ENCODE data around the gene JCHAIN.
"Not testable (repeated sequence)": the region's sequence is repeated elsewhere in the genome, so short reads cannot be mapped to it uniquely, and the experiment has no call there.

Gene JCHAIN

GRCh38 chr4:70666369-70666768 lies at the start of gene JCHAIN:
Gene JCHAIN, minus strand, starts transcription at chr4:70666508. Its CDS starts 18 bp downstream, at chr4:70666490.
- DNase-seq = no peak

GRCh38 chr4:70715097-70715496 lies 48.8 kb upstream of the JCHAIN start:
- DNase-seq = no peak

DNA sequence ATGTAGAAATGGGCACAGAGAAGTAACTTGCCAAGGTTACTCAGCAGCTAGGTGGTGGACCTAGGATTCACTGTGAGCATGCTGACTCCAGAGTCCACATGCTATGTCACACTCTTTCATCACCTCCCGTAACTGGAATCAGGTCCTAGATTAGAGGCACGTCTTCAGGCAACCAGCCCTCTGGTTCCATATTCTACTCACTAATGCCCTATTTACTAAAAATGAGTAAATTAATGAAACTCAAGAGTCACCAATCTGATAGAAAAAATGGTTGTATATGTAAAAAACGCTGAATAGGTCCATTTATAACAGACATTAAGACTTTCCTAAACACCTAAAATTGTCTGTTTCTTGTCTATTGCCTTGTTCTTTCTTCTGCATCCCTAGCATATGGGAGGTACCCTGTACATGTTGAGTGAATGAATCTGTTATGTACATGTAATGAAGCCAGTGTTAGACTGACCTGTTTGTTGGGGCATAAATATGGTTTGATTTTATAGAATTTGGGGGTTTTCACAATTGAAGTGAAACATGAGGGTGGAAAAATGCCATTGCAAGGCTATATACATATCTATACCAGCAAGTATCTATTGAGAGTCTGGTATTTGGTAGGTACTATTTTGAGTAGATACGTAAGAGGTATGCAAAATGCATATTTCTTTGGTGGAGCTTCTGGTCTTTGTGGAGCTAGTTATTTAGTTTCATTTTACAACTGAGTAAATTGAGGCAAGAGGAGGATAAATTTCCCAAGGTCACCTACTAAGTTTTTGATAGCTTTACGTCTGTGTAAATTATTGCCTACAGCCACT lies 48.0 kb upstream of the JCHAIN start:
- DNase-seq = no peak

DNA sequence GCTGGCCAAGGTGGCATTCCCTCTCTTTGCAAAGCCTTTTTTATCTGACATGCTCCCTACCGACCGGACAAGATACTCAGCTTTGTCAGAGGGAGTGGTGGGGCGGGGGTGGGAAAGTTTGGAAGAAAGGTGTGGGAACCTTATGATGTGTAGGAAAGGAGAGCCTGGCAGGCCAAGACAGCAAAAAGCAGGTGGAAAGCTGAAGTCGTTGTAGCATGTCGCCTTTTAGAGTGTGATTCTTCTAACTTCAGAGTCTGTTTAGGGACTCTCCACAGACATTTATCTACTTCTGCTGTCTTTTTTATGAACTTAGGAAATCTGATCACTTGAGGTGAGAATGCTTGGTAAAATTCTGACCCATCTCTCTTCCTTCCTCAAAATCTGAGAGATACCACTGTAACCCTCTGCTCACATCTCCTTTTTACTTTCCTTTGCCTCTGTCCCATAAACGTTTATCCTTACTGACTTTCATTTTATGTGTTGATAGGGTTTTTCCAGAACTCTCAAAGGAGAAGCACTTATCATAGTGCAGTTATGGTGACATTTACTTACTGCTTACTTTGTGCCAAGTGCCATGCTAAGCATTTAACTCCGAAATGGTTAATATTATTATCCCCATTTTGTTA lies 47.3 kb upstream of the JCHAIN start:
- DNase-seq = no peak

- no peak for DNase-seq
Observed at GRCh38 chr4:70712604-70713452, 46.5 kb upstream of the JCHAIN start.

DNA sequence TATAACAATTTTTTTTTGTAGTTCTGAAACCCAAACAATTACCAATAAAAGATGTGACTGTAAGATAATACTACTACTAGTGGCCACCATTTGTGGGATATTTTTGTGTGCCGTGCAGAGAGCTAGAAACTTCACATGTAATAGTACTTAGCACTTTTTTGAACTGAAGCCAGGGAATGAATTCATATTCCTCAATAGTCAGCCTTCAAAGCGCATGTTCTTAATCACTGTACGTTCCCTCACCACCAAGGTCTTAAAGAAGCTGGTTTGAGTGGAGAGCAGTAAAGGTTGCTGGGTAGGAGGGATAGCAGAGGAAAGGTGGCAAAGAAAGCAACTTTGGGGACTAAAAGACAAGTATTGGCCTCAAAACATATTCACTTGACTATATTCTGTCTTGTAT lies 45.8 kb upstream of the JCHAIN start:
- no peak for DNase-seq

DNA sequence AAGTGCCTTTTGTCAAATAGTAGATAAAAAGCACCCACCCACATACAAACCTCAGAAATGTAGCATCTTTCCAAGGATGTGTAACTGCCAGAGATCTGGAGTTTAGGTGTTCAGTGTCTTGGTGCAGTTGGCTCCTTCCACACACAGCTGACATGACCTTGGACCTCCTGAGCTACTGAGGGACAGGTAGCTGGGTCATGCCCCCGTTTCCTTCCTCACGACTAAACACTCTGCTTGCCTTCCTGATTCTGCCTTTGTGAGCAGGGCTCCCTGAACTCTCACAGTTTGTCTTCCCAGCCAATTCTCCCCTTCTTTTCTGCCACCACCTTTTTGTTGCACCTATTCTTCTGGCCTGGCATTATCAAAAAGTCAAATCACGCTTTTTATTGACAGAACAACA lies 45.3 kb upstream of the JCHAIN start:
- no peak for DNase-seq

GRCh38 chr4:70709611-70710205 lies 43.4 kb upstream of the JCHAIN start:
- no peak for DNase-seq

- DNase-seq = no peak
Observed at GRCh38 chr4:70706516-70706915, 40.2 kb upstream of the JCHAIN start.

DNA sequence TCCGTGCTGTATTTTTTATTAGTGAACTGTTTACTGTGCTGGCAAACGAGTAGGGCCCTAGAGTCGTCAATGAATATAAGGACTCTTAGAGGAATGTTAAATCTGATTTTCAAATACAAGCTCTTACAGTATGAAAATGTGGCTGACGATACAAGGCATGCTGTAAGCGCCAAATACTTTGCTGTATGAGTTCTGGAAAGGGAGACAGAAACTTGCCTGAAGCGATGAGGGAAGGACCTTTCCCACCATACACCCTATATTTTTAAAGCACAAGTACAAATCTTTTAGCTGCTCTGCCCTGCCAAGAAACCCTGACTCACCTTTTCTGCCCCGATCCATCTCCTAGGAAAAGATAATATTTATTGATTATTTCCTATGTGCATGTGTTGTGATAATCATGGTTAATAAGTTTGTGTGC lies 39.7 kb upstream of the JCHAIN start:
- no peak for DNase-seq

- peak; percentile 41 for DNase-seq
Observed at GRCh38 chr4:70705183-70706043, 39.1 kb upstream of the JCHAIN start.

DNA sequence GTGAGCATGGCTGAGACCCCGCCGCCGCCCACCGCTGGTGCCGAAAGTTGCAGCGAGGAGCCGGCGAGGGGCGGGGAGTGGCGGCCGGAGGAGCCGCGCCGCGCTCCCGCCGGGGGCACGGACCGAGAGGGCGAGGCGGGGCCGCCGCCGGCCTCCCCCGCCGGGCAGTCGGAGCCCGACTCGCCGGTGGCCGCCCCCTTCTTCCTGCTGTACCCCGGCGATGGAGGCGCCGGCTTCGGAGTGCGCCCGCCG lies 38.5 kb upstream of the JCHAIN start:
- DNase-seq = no peak

DNA sequence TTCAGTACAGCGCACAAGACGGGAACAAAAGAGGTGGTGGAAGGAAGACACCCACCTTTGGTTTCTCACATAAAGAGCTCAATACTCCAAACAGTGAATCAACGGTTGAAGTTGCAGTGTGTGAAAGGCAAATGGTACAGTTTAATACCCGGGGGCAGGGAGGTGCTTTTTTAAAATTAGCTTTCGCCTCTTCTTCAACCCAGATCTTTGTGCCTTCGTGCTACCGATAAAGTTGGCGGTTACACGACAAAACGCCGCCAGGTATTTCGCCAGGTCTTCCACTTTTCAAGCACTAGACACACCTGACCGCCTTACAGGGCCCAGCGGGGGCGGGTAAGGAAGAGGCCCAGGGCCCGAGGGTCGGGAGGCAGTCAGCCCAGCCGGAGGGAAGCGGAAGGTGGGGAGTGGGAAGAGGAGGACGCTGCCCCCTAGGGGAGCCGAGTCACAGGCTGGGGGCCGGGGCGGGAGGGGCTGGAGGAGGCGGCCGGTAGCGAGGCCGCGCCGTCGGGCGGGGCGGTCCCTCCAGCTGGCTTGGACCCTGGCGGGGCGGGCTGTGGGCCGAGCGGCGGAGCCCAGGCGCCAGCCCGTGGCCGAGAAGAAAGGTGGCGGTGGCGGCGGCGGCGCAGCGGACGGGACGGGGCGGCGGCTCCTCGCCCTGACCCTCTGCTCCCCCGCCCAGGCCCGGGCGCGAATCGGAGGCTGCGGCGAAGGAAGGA lies 38.1 kb upstream of the JCHAIN start:
- DNase-seq = peak; percentile 57

DNA sequence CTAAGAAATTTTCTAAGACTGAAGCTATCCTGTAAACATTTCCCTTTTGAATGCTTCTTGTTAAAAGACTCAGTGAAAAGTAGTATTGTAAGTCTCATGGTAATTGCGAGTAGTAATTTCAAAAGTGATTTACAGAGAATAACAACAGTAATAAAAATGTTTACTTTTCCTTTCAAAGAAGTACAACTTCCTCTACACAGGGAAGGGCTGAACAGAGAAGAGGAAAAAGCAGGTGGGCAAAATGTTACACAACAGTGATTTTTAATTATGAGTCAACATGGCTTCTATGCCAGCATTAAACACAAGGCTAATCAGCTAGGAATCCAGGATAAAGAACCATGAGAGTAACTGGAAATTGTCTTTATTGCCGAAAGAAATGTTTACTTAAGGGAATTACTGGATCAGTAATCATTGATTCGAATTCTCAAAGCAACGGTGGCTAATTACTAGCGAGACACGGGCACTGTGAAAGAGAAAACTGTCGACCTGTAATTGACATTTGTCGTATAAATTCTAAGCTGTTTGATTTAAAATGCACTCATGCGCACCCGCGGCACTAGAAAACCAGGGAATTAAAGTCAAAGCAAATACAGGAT lies 37.4 kb upstream of the JCHAIN start:
- no peak for DNase-seq

GRCh38 chr4:70702592-70702991 lies 36.3 kb upstream of the JCHAIN start:
- DNase-seq = not testable (repeated sequence)

- no peak for DNase-seq
Observed at GRCh38 chr4:70701271-70701670, 35.0 kb upstream of the JCHAIN start.

DNA sequence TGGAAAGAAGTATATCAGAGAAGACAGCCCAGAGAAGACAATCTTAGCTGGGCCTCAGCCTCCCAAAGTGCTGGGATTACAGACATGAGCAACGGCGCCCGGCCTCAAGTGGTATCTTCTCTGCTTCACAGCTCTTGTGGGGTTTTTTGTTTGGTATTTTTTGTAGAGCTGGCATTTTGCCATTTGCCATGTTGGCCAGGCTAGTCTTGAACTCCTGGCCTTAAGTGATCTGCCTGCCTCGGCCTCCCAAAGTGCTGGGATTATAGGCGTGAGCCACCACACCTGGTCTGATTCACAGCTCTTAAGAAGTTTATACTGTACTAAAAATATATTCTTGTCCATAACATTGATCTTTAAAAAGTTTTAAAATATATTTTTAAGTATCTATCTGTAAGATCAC lies 34.4 kb upstream of the JCHAIN start:
- no peak for DNase-seq

DNA sequence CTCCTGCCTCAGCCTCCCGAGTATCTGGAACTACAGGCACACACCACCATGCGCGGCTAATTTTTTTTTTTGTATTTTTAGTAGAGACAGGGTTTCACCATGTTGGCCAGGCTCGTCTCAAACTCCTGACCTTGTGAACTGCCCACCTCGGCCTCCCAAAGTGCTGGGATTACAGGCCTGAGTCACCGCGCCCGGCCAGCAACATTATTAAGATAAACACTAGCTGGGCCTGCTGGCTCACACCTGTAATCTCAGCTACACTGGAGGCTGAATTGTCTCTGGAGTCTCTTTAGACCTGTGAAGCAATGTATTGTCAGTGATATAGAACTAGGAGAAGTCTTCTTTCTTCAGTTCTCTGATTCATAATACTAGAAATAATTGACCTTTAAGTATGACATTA lies 32.1 kb upstream of the JCHAIN start:
- DNase-seq = not testable (repeated sequence)

- not testable (repeated sequence) for DNase-seq
Observed at GRCh38 chr4:70694633-70695032, 28.3 kb upstream of the JCHAIN start.

- DNase-seq = no peak
Observed at GRCh38 chr4:70691661-70692060, 25.4 kb upstream of the JCHAIN start.

DNA sequence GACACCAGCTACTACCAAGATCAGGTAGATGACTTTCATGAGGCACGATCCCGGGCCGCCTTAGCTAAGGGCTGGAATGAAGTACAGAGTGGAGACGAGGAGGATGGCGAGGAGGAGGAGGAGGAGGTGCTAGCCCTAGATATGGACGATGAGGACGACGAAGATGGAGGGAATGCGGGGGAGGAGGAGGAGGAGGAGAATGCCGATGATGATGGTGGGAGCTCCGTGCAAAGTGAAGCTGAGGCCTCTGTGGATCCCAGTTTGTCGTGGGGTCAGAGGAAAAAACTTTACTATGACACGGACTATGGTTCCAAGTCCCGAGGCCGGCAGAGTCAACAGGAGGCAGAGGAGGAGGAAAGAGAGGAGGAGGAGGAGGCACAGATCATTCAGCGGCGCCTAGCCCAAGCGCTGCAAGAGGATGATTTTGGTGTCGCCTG lies 22.5 kb upstream of the JCHAIN start:
- no peak for DNase-seq

Measured in 8988T (cell line).